Tibial nerve (tissue), 4 donors: ENCODE results near the gene FRMD4B. TPM values are rescaled to one million over a fixed set of nuclear protein-coding genes. Genes with fewer than 3 reads are reported as not detected.

Source experiments
- DNase-seq, 2 donors: peaks; one replicate each; pipeline ENCODE4 v3.0.0-alpha.2; 2019; ENCODE audit warnings: low spot score in 2 of 2
- H3K27ac ChIP-seq, 4 donors: fragments of 200-600 bp; sonication (generic) in 3 of 4; one replicate each; pipeline ENCODE4 v1.5.1; 2017 to 2019; ENCODE audit warnings: mild to moderate bottlenecking in 1 of 4
- H3K27me3 ChIP-seq, 2 donors: fragments of 200-600 bp; sonication (generic) in 1 of 2; one replicate each; pipeline versions ENCODE4 v1.5.1 to v1.6.0; 2017 to 2019
- H3K36me3 ChIP-seq, 3 donors: fragments of 200-600 bp; sonication (generic); one replicate each; pipeline ENCODE4 v1.5.1; 2018 to 2019
- H3K4me1 ChIP-seq, 4 donors: fragments of 200-600 bp; sonication (generic) in 3 of 4; one replicate each; pipeline ENCODE4 v1.5.1; 2017 to 2019
- H3K4me3 ChIP-seq, 4 donors: fragments of 200-600 bp; sonication (generic) in 3 of 4; one replicate each; pipeline ENCODE4 v1.5.1; 2017 to 2019; ENCODE audit warnings: mild to moderate bottlenecking in 1 of 4, moderate library complexity in 1 of 4
- H3K9me3 ChIP-seq, 4 donors: fragments of 200-600 bp; sonication (generic) in 3 of 4; one replicate each; pipeline ENCODE4 v1.5.1; 2017 to 2019
- EP300 ChIP-seq, 2 donors: sonication (generic); formaldehyde crosslinking; IDR thresholded peaks; one replicate each; pipeline ENCODE4 v1.6.1; 2017; ENCODE audit warnings: antibody characterized with exemption in 2 of 2, mild to moderate bottlenecking in 1 of 2
- POLR2A ChIP-seq, 2 donors: fragments of 450-650 bp; IDR thresholded peaks; one replicate each; pipeline ENCODE4 v1.6.1; 2017; ENCODE audit warnings: antibody characterized with exemption in 2 of 2, mild to moderate bottlenecking in 2 of 2, moderate library complexity in 2 of 2
- WGBS, 2 donors: methylation state at CpG; one replicate each; pipeline ENCODE4 v1.1.5; 2018; 5-methylcytosine and 5-hydroxymethylcytosine counted together
- total RNA-seq, 4 donors: library from RNA; depleted of rRNA; stranded (reverse); fragments of >200 nt; gene quantifications; one replicate each; pipeline ENCODE4 v1.1.0, GENCODE V29; 2016
- TF ChIP-seq, protein P1 (sequence below), 5 experiments: fragments of 200-600 bp in 3 of 5; fragments of 450-650 bp in 2 of 5; sonication (generic) in 3 of 5; IDR thresholded peaks; one replicate each; pipeline ENCODE4 v1.5.1; 2016 to 2019; ENCODE audit warnings: antibody characterized with exemption in 5 of 5, mild to moderate bottlenecking in 3 of 5, moderate library complexity in 2 of 5

The FRMD4B gene
- total RNA-seq, 4 donors from 2014 or later: 41.7 to 62.1 (median 56.1) TPM

DNA sequence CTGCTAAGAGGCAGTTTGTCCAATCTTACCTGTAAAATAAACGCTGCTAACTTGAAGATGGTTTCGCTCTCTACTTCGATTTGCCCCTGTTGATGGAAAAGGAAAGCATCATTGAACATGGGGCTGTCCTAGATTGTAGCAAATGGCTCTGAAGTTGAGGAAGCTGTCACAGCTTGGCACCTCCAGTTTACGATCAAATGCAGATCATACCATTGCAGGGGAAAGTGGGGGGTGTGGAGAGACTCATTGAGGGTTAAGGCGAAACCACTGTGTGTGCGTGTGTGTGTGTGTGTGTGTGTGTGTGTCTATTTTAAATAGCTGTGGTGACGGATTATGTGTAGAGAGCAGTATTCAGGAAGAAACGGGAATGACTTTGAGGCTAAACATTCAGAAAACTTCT is 135.9 kb downstream of the FRMD4B start:
- Histone ChIP-seq H3K4me3 (peak overlapping the region; percentile 2 to 25 (median 16)), H3K27ac (peak overlapping the region in 2 of 4 donors; percentile 19 to 51), H3K27me3 (no peaks in the 10 kb centered on the region), H3K36me3 (peaks cover 0 to 6% (median 0%) of the 10 kb centered on the region in 3 donors), H3K9me3 (no peaks in the 10 kb centered on the region), H3K4me1 (no peaks in the 10 kb centered on the region)
- DNase-seq: no peak
- TF ChIP-seq, protein P1, sequence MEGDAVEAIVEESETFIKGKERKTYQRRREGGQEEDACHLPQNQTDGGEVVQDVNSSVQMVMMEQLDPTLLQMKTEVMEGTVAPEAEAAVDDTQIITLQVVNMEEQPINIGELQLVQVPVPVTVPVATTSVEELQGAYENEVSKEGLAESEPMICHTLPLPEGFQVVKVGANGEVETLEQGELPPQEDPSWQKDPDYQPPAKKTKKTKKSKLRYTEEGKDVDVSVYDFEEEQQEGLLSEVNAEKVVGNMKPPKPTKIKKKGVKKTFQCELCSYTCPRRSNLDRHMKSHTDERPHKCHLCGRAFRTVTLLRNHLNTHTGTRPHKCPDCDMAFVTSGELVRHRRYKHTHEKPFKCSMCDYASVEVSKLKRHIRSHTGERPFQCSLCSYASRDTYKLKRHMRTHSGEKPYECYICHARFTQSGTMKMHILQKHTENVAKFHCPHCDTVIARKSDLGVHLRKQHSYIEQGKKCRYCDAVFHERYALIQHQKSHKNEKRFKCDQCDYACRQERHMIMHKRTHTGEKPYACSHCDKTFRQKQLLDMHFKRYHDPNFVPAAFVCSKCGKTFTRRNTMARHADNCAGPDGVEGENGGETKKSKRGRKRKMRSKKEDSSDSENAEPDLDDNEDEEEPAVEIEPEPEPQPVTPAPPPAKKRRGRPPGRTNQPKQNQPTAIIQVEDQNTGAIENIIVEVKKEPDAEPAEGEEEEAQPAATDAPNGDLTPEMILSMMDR (IDR thresholded peaks at IDR 0.05): no peak
- no peak for TF ChIP-seq EP300 (IDR thresholded peaks at IDR 0.05)
- no peak for TF ChIP-seq POLR2A (IDR thresholded peaks at IDR 0.05)
- WGBS, 2 donors: 42 to 55% methylated on average over 8 of the region's 8 CpGs

DNA sequence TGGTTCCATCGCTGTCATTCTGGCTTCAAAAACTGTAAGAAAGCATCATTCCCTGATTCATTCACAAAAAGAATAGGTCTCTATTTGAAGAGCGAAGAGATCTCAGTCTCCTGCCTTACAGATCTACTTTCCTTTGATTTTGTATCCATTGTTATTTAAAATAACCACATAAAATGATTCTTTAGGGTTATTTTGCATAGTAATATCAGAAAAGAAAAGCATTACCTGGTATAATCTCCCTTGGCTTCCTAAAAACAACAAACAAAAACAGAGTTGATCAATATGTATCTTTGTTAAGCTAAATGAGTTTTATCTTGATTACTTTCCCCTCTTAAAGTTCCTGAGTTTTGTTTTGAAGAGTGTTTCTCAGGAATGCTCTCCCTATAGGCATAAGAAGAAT is 136.9 kb downstream of the FRMD4B start:
- peaks cover 0 to 6% (median 0%) of the 10 kb centered on the region in 3 donors for H3K36me3 ChIP-seq
- TF ChIP-seq EP300 (IDR thresholded peaks at IDR 0.05) (no peak), POLR2A (IDR thresholded peaks at IDR 0.05) (no peak)
- TF ChIP-seq, protein P1 (IDR thresholded peaks at IDR 0.05): no peak

DNA sequence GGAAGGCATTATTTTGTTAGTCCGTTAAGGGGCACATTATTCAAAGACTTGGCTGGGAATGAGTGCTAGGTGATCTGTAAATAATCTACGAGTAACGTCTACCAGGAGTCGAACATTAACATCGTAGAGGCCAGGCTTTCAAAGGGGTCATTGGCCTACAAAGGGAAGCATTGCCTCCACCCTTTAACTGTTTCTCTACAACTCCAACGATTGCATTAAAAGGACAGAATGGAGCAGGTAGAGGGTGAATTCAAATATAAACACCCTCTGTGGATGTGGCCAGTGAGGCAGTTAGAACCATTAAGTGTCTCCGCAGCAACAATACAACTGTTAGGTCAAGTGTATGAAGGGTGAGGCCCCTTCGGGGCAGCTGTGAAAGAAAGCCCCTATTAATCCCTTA is 137.5 kb downstream of the FRMD4B start:
- peaks cover 0 to 6% (median 0%) of the 10 kb centered on the region in 3 donors for H3K36me3 ChIP-seq
- no peaks in the 10 kb centered on the region for H3K27me3 ChIP-seq
- no peak for DNase-seq
- no peak for TF ChIP-seq POLR2A (IDR thresholded peaks at IDR 0.05)
- TF ChIP-seq EP300 (IDR thresholded peaks at IDR 0.05): no peak
- TF ChIP-seq, protein P1 (IDR thresholded peaks at IDR 0.05): no peak
- no peaks in the 10 kb centered on the region for H3K9me3 ChIP-seq
- H3K4me1 ChIP-seq: no peaks in the 10 kb centered on the region
- peak overlapping the region in 1 of 4 donors; percentile 14 for H3K27ac ChIP-seq
- H3K4me3 ChIP-seq: no peak overlapping the region
- 37% methylated on average over 8 of the region's 8 CpGs for WGBS, 2 donors

More for the DNA sequence above, 136.9 kb downstream of the FRMD4B start:
- 51 to 58% methylated on average over 2 of the region's 2 CpGs for WGBS, 2 donors
- Histone ChIP-seq H3K4me1 (no peaks in the 10 kb centered on the region), H3K27ac (peak overlapping the region in 1 of 4 donors; percentile 51), H3K4me3 (no peak overlapping the region), H3K9me3 (no peaks in the 10 kb centered on the region), H3K27me3 (no peaks in the 10 kb centered on the region)
- no peak for DNase-seq

DNA sequence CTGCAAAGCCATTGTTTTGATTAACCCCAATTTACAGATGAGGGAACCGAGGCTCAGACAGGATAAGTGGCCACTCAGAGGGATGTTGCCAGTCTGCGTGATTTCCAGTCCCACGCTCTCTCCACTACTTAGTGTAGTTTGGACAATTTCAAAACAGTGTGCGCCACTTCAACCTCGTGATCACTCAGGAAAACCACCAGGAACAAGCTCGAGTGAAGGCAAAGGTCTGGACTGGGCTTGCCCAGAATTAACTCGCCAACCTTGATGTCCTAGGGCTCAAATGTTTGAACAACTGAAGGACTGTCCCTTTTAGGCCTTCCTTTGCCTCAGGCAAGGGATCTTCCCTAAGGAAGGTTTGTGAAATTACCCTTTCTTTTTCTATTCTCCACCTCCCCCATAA is 139.3 kb downstream of the FRMD4B start:
- WGBS, 2 donors: 90 to 95% methylated on average over 7 of the region's 7 CpGs
- no peak for TF ChIP-seq POLR2A (IDR thresholded peaks at IDR 0.05)
- TF ChIP-seq EP300 (IDR thresholded peaks at IDR 0.05): no peak
- TF ChIP-seq, protein P1 (IDR thresholded peaks at IDR 0.05): no peak

DNA sequence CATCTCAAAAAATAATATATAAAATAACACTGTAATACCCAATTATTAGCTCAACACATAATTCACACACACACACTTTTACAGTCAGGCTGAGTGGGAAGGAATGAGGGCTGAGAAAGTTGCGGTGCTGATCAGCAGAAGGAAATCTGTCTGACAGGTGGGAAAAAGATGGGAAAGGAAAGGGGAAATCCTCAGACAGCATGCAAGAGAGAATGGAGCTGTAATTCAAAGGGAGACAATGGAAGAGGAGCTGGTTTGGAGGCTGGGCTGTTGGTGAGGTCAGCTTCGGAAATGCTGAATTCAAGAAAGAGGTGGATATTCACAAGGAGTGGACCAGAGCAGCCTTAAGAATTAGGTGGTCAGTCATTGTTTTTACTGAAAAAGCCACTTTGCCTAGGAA is 141.8 kb downstream of the FRMD4B start:
- no peaks in the 10 kb centered on the region for H3K4me1 ChIP-seq
- no peak overlapping the region for H3K27ac ChIP-seq
- H3K4me3 ChIP-seq: no peak overlapping the region
- peaks cover 0 to 9% (median 0%) of the 10 kb centered on the region in 3 donors for H3K36me3 ChIP-seq
- 90 to 94% methylated on average over 2 of the region's 2 CpGs for WGBS, 2 donors
- H3K27me3 ChIP-seq: no peaks in the 10 kb centered on the region
- no peak for DNase-seq
- TF ChIP-seq POLR2A (IDR thresholded peaks at IDR 0.05) (no peak), EP300 (IDR thresholded peaks at IDR 0.05) (no peak)
- TF ChIP-seq, protein P1 (IDR thresholded peaks at IDR 0.05): no peak
- no peaks in the 10 kb centered on the region for H3K9me3 ChIP-seq

More for the DNA sequence above, 139.3 kb downstream of the FRMD4B start:
- no peak overlapping the region for H3K27ac ChIP-seq
- H3K4me1 ChIP-seq: no peaks in the 10 kb centered on the region
- no peak overlapping the region for H3K4me3 ChIP-seq
- no peaks in the 10 kb centered on the region for H3K27me3 ChIP-seq
- H3K36me3 ChIP-seq: peaks cover 0 to 6% (median 0%) of the 10 kb centered on the region in 3 donors
- no peak for DNase-seq
- no peaks in the 10 kb centered on the region for H3K9me3 ChIP-seq
